ENCODE results near the gene COL1A1.

GRCh38 chr17:50234581-50234980, 33.1 kb upstream of the COL1A1 start:
- TF ChIP-seq, protein P1, sequence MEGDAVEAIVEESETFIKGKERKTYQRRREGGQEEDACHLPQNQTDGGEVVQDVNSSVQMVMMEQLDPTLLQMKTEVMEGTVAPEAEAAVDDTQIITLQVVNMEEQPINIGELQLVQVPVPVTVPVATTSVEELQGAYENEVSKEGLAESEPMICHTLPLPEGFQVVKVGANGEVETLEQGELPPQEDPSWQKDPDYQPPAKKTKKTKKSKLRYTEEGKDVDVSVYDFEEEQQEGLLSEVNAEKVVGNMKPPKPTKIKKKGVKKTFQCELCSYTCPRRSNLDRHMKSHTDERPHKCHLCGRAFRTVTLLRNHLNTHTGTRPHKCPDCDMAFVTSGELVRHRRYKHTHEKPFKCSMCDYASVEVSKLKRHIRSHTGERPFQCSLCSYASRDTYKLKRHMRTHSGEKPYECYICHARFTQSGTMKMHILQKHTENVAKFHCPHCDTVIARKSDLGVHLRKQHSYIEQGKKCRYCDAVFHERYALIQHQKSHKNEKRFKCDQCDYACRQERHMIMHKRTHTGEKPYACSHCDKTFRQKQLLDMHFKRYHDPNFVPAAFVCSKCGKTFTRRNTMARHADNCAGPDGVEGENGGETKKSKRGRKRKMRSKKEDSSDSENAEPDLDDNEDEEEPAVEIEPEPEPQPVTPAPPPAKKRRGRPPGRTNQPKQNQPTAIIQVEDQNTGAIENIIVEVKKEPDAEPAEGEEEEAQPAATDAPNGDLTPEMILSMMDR (IDR thresholded peaks at IDR 0.05; ENCODE audit: low read length): no peak
- no peak for TF ChIP-seq EZH2 (optimal IDR thresholded peaks at IDR 0.05; ENCODE audit: low read depth, low read length)
